Trophoblast cell (in vitro differentiated cells and primary cell): ENCODE data around the gene CHMP6.
"Not testable (repeated sequence)": the region's sequence is repeated elsewhere in the genome, so short reads cannot be mapped to it uniquely, and the experiment has no call there.

Source experiments
- DNase-seq, 2 donors: peaks; one replicate each; pipeline ENCODE4 v3.0.0-alpha.2; 2016
- H2AFZ ChIP-seq: 2 replicates; pipeline ENCODE4 v1.6.1; 2013; ENCODE audit warnings: low read length, moderate library complexity, mild to moderate bottlenecking; ENCODE audit not compliant: insufficient read depth, poor library complexity
- H2AK5ac ChIP-seq: 2 replicates; pipeline ENCODE4 v1.6.1; 2013; ENCODE audit warnings: mild to moderate bottlenecking, low read length
- H2BK120ac ChIP-seq: 2 replicates; pipeline ENCODE4 v1.6.1; 2013; ENCODE audit warnings: low read length, mild to moderate bottlenecking, moderate library complexity; ENCODE audit not compliant: insufficient read depth, poor library complexity
- H2BK12ac ChIP-seq: 2 replicates; pipeline ENCODE4 v1.6.1; 2013; ENCODE audit warnings: mild to moderate bottlenecking, low read length, moderate library complexity
- H2BK5ac ChIP-seq: 2 replicates; pipeline ENCODE4 v1.6.1; 2013; ENCODE audit warnings: low read length, low read depth, moderate library complexity, mild to moderate bottlenecking; ENCODE audit not compliant: poor library complexity
- H3K14ac ChIP-seq: 2 replicates; pipeline ENCODE4 v1.6.1; 2013; ENCODE audit warnings: mild to moderate bottlenecking, low read length
- H3K18ac ChIP-seq: 2 replicates; pipeline ENCODE4 v1.6.1; 2013; ENCODE audit warnings: mild to moderate bottlenecking, low read length
- H3K23ac ChIP-seq: 2 replicates; pipeline ENCODE4 v1.6.1; 2013; ENCODE audit warnings: low read length
- H3K27ac ChIP-seq: 2 replicates; pipeline ENCODE4 v1.5.1; 2013; ENCODE audit warnings: low read depth, mild to moderate bottlenecking, inconsistent platforms, low read length, moderate library complexity
- H3K27me3 ChIP-seq: 2 replicates; pipeline ENCODE4 v1.6.1; 2013; ENCODE audit warnings: inconsistent platforms, mild to moderate bottlenecking, low read length, moderate library complexity; ENCODE audit not compliant: insufficient read depth
- H3K36me3 ChIP-seq, 2 experiments: 1 replicate in 1 of 2; 2 replicates in 1 of 2; pipeline ENCODE4 v1.6.1; 2013; ENCODE audit warnings: low read length in 2 of 2, mild to moderate bottlenecking in 2 of 2, moderate library complexity in 1 of 2; ENCODE audit not compliant: insufficient read depth in 2 of 2, control insufficient read depth in 1 of 2
- H3K4ac ChIP-seq: 2 replicates; pipeline ENCODE4 v1.6.1; 2013; ENCODE audit warnings: low read depth, mild to moderate bottlenecking, low read length, moderate library complexity
- H3K4me1 ChIP-seq, 2 experiments: 1 replicate in 1 of 2; 2 replicates in 1 of 2; pipeline ENCODE4 v1.6.1; 2013; ENCODE audit warnings: low read length in 2 of 2, mild to moderate bottlenecking in 2 of 2, moderate library complexity in 1 of 2; ENCODE audit not compliant: insufficient read depth in 2 of 2, control insufficient read depth in 1 of 2
- H3K4me2 ChIP-seq: 2 replicates; pipeline ENCODE4 v1.6.1; 2013; ENCODE audit warnings: inconsistent platforms, mild to moderate bottlenecking, low read length, moderate library complexity
- H3K4me3 ChIP-seq: 2 replicates; pipeline ENCODE4 v1.5.1; 2013; ENCODE audit warnings: mild to moderate bottlenecking, low read depth, low read length, inconsistent platforms
- H3K79me1 ChIP-seq: one replicate; pipeline ENCODE4 v1.6.1; 2013; ENCODE audit warnings: low read length
- H3K79me2 ChIP-seq: 2 replicates; pipeline ENCODE4 v1.6.1; 2013; ENCODE audit warnings: low read length, mild to moderate bottlenecking; ENCODE audit not compliant: control insufficient read depth, insufficient read depth, poor library complexity
- H3K9ac ChIP-seq: 2 replicates; pipeline ENCODE4 v1.6.1; 2013; ENCODE audit warnings: mild to moderate bottlenecking, low read length
- H3K9me3 ChIP-seq: 2 replicates; pipeline ENCODE4 v1.6.1; 2013; ENCODE audit warnings: low read depth, mild to moderate bottlenecking, control low read depth, inconsistent platforms, low read length; ENCODE audit not compliant: insufficient read depth
- H4K12ac ChIP-seq: 2 replicates; pipeline ENCODE4 v1.6.1; 2013; ENCODE audit warnings: low read depth, mild to moderate bottlenecking, low read length, moderate library complexity
- H4K8ac ChIP-seq: 2 replicates; pipeline ENCODE4 v1.6.1; 2013; ENCODE audit warnings: low read depth, mild to moderate bottlenecking, low read length, moderate library complexity
- H4K91ac ChIP-seq: one replicate; pipeline ENCODE4 v1.6.1; 2013; ENCODE audit warnings: low read depth, mild to moderate bottlenecking, low read length, moderate library complexity
- WGBS: extraction: QIAGEN DNeasy Blood & Tissue Kit; methylation state at CpG from one replicate; pipeline ENCODE4 v1.1.7; 2013; ENCODE audit warnings: missing lambda C conversion rate; ENCODE audit not compliant: insufficient read length, insufficient coverage; ENCODE audit errors: extremely low coverage; 5-methylcytosine and 5-hydroxymethylcytosine counted together

CHMP6 gene

GRCh38 chr17:81028506-81028858 is 36.8 kb downstream of the CHMP6 start:
- no peak overlapping the region for H3K14ac ChIP-seq
- no peak overlapping the region for H2BK12ac ChIP-seq
- H3K9ac ChIP-seq = no peak overlapping the region
- no peaks in the 10 kb centered on the region for H3K9me3 ChIP-seq
- no peak for DNase-seq
- WGBS = no CpG with 5 or more reads among the region's 12 CpGs
- no peak overlapping the region for H3K4ac ChIP-seq
- no peak overlapping the region for H3K4me3 ChIP-seq
- peaks cover 2% of the 10 kb centered on the region for H3K79me1 ChIP-seq
- no peak overlapping the region for H3K4me2 ChIP-seq
- H2BK120ac ChIP-seq = no peak overlapping the region
- H3K79me2 ChIP-seq = no peaks in the 10 kb centered on the region
- no peak overlapping the region for H2AK5ac ChIP-seq
- H2BK5ac ChIP-seq = no peak overlapping the region
- H4K8ac ChIP-seq = no peak overlapping the region
- no peak overlapping the region for H3K27ac ChIP-seq
- no peak overlapping the region for H4K91ac ChIP-seq
- peaks cover 2 to 3% of the 10 kb centered on the region in 2 experiments for H3K4me1 ChIP-seq
- H3K27me3 ChIP-seq = no peaks in the 10 kb centered on the region
- H3K23ac ChIP-seq = no peak overlapping the region
- no peak overlapping the region for H3K18ac ChIP-seq
- peaks cover 0 to 5% of the 10 kb centered on the region in 2 experiments for H3K36me3 ChIP-seq
- H4K12ac ChIP-seq = no peak overlapping the region
- no peak overlapping the region for H2AFZ ChIP-seq

- H4K8ac ChIP-seq = no peak overlapping the region
- H2BK5ac ChIP-seq = no peak overlapping the region
- H3K9me3 ChIP-seq = no peaks in the 10 kb centered on the region
- no peak overlapping the region for H3K27ac ChIP-seq
- no peak overlapping the region for H3K4ac ChIP-seq
- no peak overlapping the region for H4K12ac ChIP-seq
- peaks cover 6 to 7% of the 10 kb centered on the region in 2 experiments for H3K4me1 ChIP-seq
- no peak overlapping the region for H3K4me2 ChIP-seq
- H3K36me3 ChIP-seq = peaks cover 0 to 5% of the 10 kb centered on the region in 2 experiments
- no peak overlapping the region for H3K9ac ChIP-seq
- H3K14ac ChIP-seq = no peak overlapping the region
- H2BK120ac ChIP-seq = no peak overlapping the region
- no peak overlapping the region for H3K18ac ChIP-seq
- H3K79me1 ChIP-seq = peaks cover 7% of the 10 kb centered on the region
- no peak overlapping the region for H2BK12ac ChIP-seq
- no peak overlapping the region for H2AK5ac ChIP-seq
- no peak overlapping the region for H3K23ac ChIP-seq
- no peaks in the 10 kb centered on the region for H3K27me3 ChIP-seq
- no CpG with 5 or more reads among the region's 11 CpGs for WGBS
- DNase-seq = no peak
- peaks cover 4% of the 10 kb centered on the region for H3K79me2 ChIP-seq
- H4K91ac ChIP-seq = no peak overlapping the region
- no peak overlapping the region for H2AFZ ChIP-seq
- no peak overlapping the region for H3K4me3 ChIP-seq
Observed at GRCh38 chr17:81029859-81030258, 38.2 kb downstream of the CHMP6 start.

GRCh38 chr17:81030312-81030711 is 38.7 kb downstream of the CHMP6 start:
- not testable (repeated sequence) for DNase-seq, H4K91ac ChIP-seq, H3K4ac ChIP-seq, H2BK12ac ChIP-seq, H2BK5ac ChIP-seq, H3K4me2 ChIP-seq, H2AK5ac ChIP-seq, H2AFZ ChIP-seq, H3K23ac ChIP-seq, H3K4me3 ChIP-seq, H2BK120ac ChIP-seq, H4K8ac ChIP-seq, H4K12ac ChIP-seq, H3K9ac ChIP-seq, H3K14ac ChIP-seq, H3K27ac ChIP-seq, H3K79me1 ChIP-seq, H3K79me2 ChIP-seq, H3K18ac ChIP-seq, H3K9me3 ChIP-seq, H3K27me3 ChIP-seq, H3K36me3 ChIP-seq, H3K4me1 ChIP-seq
- WGBS = no CpG with 5 or more reads among the region's 9 CpGs

- H3K36me3 ChIP-seq = peaks cover 0 to 5% of the 10 kb centered on the region in 2 experiments
- H3K4ac ChIP-seq = no peak overlapping the region
- no peak overlapping the region for H3K9ac ChIP-seq
- H3K79me2 ChIP-seq = peaks cover 6% of the 10 kb centered on the region
- H3K4me3 ChIP-seq = no peak overlapping the region
- H3K4me1 ChIP-seq = peaks cover 8 to 10% of the 10 kb centered on the region in 2 experiments
- H2AFZ ChIP-seq = no peak overlapping the region
- H3K9me3 ChIP-seq = no peaks in the 10 kb centered on the region
- H3K4me2 ChIP-seq = no peak overlapping the region
- no peak overlapping the region for H2BK12ac ChIP-seq
- H4K91ac ChIP-seq = no peak overlapping the region
- H3K27me3 ChIP-seq = no peaks in the 10 kb centered on the region
- no peak overlapping the region for H2AK5ac ChIP-seq
- H2BK120ac ChIP-seq = no peak overlapping the region
- H3K18ac ChIP-seq = no peak overlapping the region
- H4K12ac ChIP-seq = no peak overlapping the region
- no CpG with 5 or more reads among the region's 32 CpGs for WGBS
- no peak overlapping the region for H3K14ac ChIP-seq
- H3K27ac ChIP-seq = no peak overlapping the region
- no peak overlapping the region for H3K23ac ChIP-seq
- DNase-seq = no peak
- H3K79me1 ChIP-seq = peaks cover 7% of the 10 kb centered on the region
- no peak overlapping the region for H2BK5ac ChIP-seq
- H4K8ac ChIP-seq = no peak overlapping the region
Observed at GRCh38 chr17:81030741-81031565, 39.3 kb downstream of the CHMP6 start.
